Type B pancreatic cell (in vitro differentiated cells): ENCODE results near the gene FREM1. TPM values are rescaled to one million over a fixed set of nuclear protein-coding genes. Genes with fewer than 3 reads are reported as not detected.

Experiments
- DNase-seq: peaks from one replicate; pipeline ENCODE4 v3.0.0; 2021; ENCODE audit warnings: mixed read lengths; ENCODE audit not compliant: unreplicated experiment; ENCODE audit errors: extremely low spot score
- H3K27ac Mint-ChIP-seq: 2 replicates; pipeline ENCODE4 v1.8.0; 2021; ENCODE audit warnings: mild to moderate bottlenecking, mixed read lengths
- H3K27me3 Mint-ChIP-seq: 2 replicates; pipeline ENCODE4 v1.8.0; 2021; ENCODE audit warnings: mixed read lengths
- H3K36me3 Mint-ChIP-seq: 2 replicates; pipeline ENCODE4 v1.8.0; 2021; ENCODE audit warnings: mixed read lengths
- H3K4me1 Mint-ChIP-seq: one replicate; pipeline ENCODE4 v1.8.0; 2021; ENCODE audit warnings: mixed read lengths; ENCODE audit not compliant: unreplicated experiment
- H3K4me3 Mint-ChIP-seq: 2 replicates; pipeline ENCODE4 v1.8.0; 2021; ENCODE audit warnings: mild to moderate bottlenecking, mixed read lengths
- H3K9me3 Mint-ChIP-seq: 2 replicates; pipeline ENCODE4 v1.8.0; 2021; ENCODE audit warnings: mixed read lengths
- CTCF ChIP-seq: fragments of 200-600 bp; sonication (generic); conservative IDR thresholded peaks from 2 replicates; pipeline ENCODE4 v1.5.0; 2021; ENCODE audit warnings: antibody characterized with exemption, mild to moderate bottlenecking
- total RNA-seq: library from RNA; stranded (reverse); gene quantifications from 2 replicates; pipeline ENCODE4 v1.2.1, GENCODE V29; 2021; ENCODE audit warnings: low replicate concordance

Gene FREM1
- total RNA-seq, 1 donor from 2014 or later = 50.8 TPM

- H3K27me3 Mint-ChIP-seq = peaks cover 4% of the 10 kb centered on the region
- no peaks in the 10 kb centered on the region for H3K9me3 Mint-ChIP-seq
- no peak for DNase-seq
- no peak overlapping the region for H3K27ac Mint-ChIP-seq
- peaks cover 9% of the 10 kb centered on the region for H3K36me3 Mint-ChIP-seq
- H3K4me1 Mint-ChIP-seq = peaks cover 31% of the 10 kb centered on the region
- H3K4me3 Mint-ChIP-seq = no peak overlapping the region
- TF ChIP-seq CTCF = no peak
These were observed 157.4 kb downstream of the FREM1 start for GRCh38 chr9:14752871-14753270.

- Mint-ChIP-seq H3K4me3 (no peak overlapping the region), H3K36me3 (peaks cover 13% of the 10 kb centered on the region), H3K27me3 (peaks cover 4% of the 10 kb centered on the region), H3K9me3 (no peaks in the 10 kb centered on the region), H3K27ac (no peak overlapping the region), H3K4me1 (peaks cover 31% of the 10 kb centered on the region)
- no peak for TF ChIP-seq CTCF
- DNase-seq = no peak
These were observed 158.0 kb downstream of the FREM1 start for GRCh38 chr9:14752271-14752670.

- peaks cover 23% of the 10 kb centered on the region for H3K36me3 Mint-ChIP-seq
These were observed 159.4 kb downstream of the FREM1 start for GRCh38 chr9:14750821-14751220.

GRCh38 chr9:14749741-14750211 lies 160.5 kb downstream of the FREM1 start:
- H3K9me3 Mint-ChIP-seq = peaks cover 2% of the 10 kb centered on the region
- DNase-seq = no peak
- H3K4me3 Mint-ChIP-seq = no peak overlapping the region
- peaks cover 32% of the 10 kb centered on the region for H3K36me3 Mint-ChIP-seq
- peaks cover 26% of the 10 kb centered on the region for H3K4me1 Mint-ChIP-seq
- no peak overlapping the region for H3K27ac Mint-ChIP-seq
- H3K27me3 Mint-ChIP-seq = peaks cover 4% of the 10 kb centered on the region
- TF ChIP-seq CTCF = no peak

More at GRCh38 chr9:14750821-14751220, 159.4 kb downstream of the FREM1 start:
- no peak for TF ChIP-seq CTCF
- no peak overlapping the region for H3K4me3 Mint-ChIP-seq
- H3K9me3 Mint-ChIP-seq = no peaks in the 10 kb centered on the region
- peaks cover 4% of the 10 kb centered on the region for H3K27me3 Mint-ChIP-seq
- H3K4me1 Mint-ChIP-seq = peaks cover 26% of the 10 kb centered on the region
- DNase-seq = no peak
- H3K27ac Mint-ChIP-seq = no peak overlapping the region

DNA sequence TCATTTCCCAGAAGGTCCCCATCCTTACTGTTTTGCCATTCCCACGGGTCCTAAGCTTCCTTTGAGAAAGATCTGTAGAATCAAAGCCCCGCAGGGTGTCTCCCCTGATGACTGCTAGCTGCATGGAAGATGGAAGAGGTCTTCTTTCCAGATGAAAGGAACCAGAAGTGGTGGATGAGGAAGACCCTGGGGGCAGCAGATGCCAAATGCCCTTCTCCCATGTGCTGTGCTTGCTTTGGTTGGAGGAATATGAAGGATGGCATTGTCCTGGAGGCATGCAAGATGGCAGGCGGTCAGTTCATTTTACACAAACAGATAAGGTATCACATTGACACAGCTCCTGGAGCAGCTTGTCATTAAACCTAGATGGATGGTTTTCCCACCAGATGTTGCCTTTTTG lies 161.9 kb downstream of the FREM1 start:
- peaks cover 3% of the 10 kb centered on the region for H3K9me3 Mint-ChIP-seq
- TF ChIP-seq CTCF = no peak
- H3K4me1 Mint-ChIP-seq = peaks cover 26% of the 10 kb centered on the region
- no peak overlapping the region for H3K4me3 Mint-ChIP-seq
- H3K36me3 Mint-ChIP-seq = peaks cover 38% of the 10 kb centered on the region
- no peak overlapping the region for H3K27ac Mint-ChIP-seq
- peaks cover 4% of the 10 kb centered on the region for H3K27me3 Mint-ChIP-seq
- DNase-seq = no peak

GRCh38 chr9:14747111-14747510 lies 163.1 kb downstream of the FREM1 start:
- Mint-ChIP-seq H3K27ac (no peak overlapping the region), H3K4me1 (peaks cover 23% of the 10 kb centered on the region)
- TF ChIP-seq CTCF = no peak

More at GRCh38 chr9:14747111-14747510, 163.1 kb downstream of the FREM1 start:
- Mint-ChIP-seq H3K27me3 (peaks cover 4% of the 10 kb centered on the region), H3K36me3 (peaks cover 39% of the 10 kb centered on the region), H3K9me3 (peaks cover 3% of the 10 kb centered on the region), H3K4me3 (no peak overlapping the region)
- no peak for DNase-seq
